ENCODE measurements around the gene ZNF101. TPM values are rescaled to one million over a fixed set of nuclear protein-coding genes. Genes with fewer than 3 reads are reported as not detected.

The ZNF101 gene
- total and polyA plus RNA-seq, 9 donors, result 2.9 to 12.6 (median 5.6) TPM

GRCh38 chr19:19655641-19656343 lies 12.8 kb upstream of the ZNF101 start:
- peak in 1 of 5 donors; percentile 29 for DNase-seq
- TF ChIP-seq EP300 (IDR thresholded peaks at IDR 0.05) (no peak), POLR2A (IDR thresholded peaks at IDR 0.05) (no peak), CTCF (IDR thresholded peaks at IDR 0.05) (no peak)
- Histone ChIP-seq H3K4me3 (no peak overlapping the region), H3K27me3 (no peaks in the 10 kb centered on the region), H3K27ac (no peak overlapping the region), H3K9me3 (no peaks in the 10 kb centered on the region), H3K36me3 (no peaks in the 10 kb centered on the region), H3K4me1 (ENCODE audit: insufficient read depth) (no peaks in the 10 kb centered on the region)
- 83 to 92% (median 86%) methylated on average over 24 to 27 of the region's 27 CpGs for WGBS, 3 donors
- intact Hi-C loops (cut with DNase I), result no loop called here

GRCh38 chr19:19656451-19657396 lies 11.9 kb upstream of the ZNF101 start:
- H3K36me3 ChIP-seq, result no peaks in the 10 kb centered on the region
- no peaks in the 10 kb centered on the region for H3K9me3 ChIP-seq
- no peak overlapping the region for H3K4me3 ChIP-seq
- 92 to 94% (median 94%) methylated on average over 33 of the region's 33 CpGs for WGBS, 3 donors
- DNase-seq, result peak in 2 of 5 donors; percentile 23 to 28
- TF ChIP-seq EP300 (IDR thresholded peaks at IDR 0.05) (no peak), POLR2A (IDR thresholded peaks at IDR 0.05) (no peak)
- intact Hi-C loops (cut with DNase I), result no loop called here
- no peak overlapping the region for H3K27ac ChIP-seq
- H3K27me3 ChIP-seq, result no peaks in the 10 kb centered on the region
- peaks cover 2% of the 10 kb centered on the region for H3K4me1 ChIP-seq (ENCODE audit: insufficient read depth)

- H3K36me3 ChIP-seq, result no peaks in the 10 kb centered on the region
- 48 to 53% (median 51%) methylated on average over 10 of the region's 10 CpGs for WGBS, 3 donors
- intact Hi-C loops (cut with DNase I), result no loop called here
- TF ChIP-seq CTCF (IDR thresholded peaks at IDR 0.05) (no peak), EP300 (IDR thresholded peaks at IDR 0.05) (no peak), POLR2A (IDR thresholded peaks at IDR 0.05) (no peak)
- H3K4me3 ChIP-seq, result no peak overlapping the region
- H3K9me3 ChIP-seq, result no peaks in the 10 kb centered on the region
- DNase-seq, result peak in 2 of 5 donors; percentile 33
- H3K27me3 ChIP-seq, result no peaks in the 10 kb centered on the region
- peaks cover 2% of the 10 kb centered on the region for H3K4me1 ChIP-seq (ENCODE audit: insufficient read depth)
- H3K27ac ChIP-seq, result no peak overlapping the region
Measured at GRCh38 chr19:19657397-19657783, 11.2 kb upstream of the ZNF101 start.

GRCh38 chr19:19659646-19660245 lies 8.9 kb upstream of the ZNF101 start:
- no peaks in the 10 kb centered on the region for H3K9me3 ChIP-seq
- 78 to 81% (median 81%) methylated on average over 17 of the region's 17 CpGs for WGBS, 3 donors
- no peak for TF ChIP-seq EP300 (IDR thresholded peaks at IDR 0.05)
- TF ChIP-seq POLR2A (IDR thresholded peaks at IDR 0.05), result no peak
- no peak for TF ChIP-seq CTCF (IDR thresholded peaks at IDR 0.05)
- H3K27me3 ChIP-seq, result no peaks in the 10 kb centered on the region
- no peaks in the 10 kb centered on the region for H3K36me3 ChIP-seq
- no peak overlapping the region for H3K27ac ChIP-seq
- no peak overlapping the region for H3K4me3 ChIP-seq
- intact Hi-C loops (cut with DNase I), result loop anchor here in 1 of 4 donors (10.0 kb wide), 1 partner anchor 295 kb away; no protein-coding TSS in a partner anchor
- H3K4me1 ChIP-seq (ENCODE audit: insufficient read depth), result peaks cover 2% of the 10 kb centered on the region
- DNase-seq, result peak in 2 of 5 donors; percentile 17

Data from ovary (tissue), 9 donors.